Heart left ventricle (tissue), 16 donors: ENCODE measurements around the gene MRPL12. TPM values are rescaled to one million over a fixed set of nuclear protein-coding genes. Genes with fewer than 3 reads are reported as not detected.

Source experiments
- ATAC-seq, 4 donors: fragments of 200-7000 bp; cut with Tn5 transposase; one replicate each; pipeline ENCODE4 v1.9.1; 2020 to 2022; ENCODE audit warnings: moderate library complexity in 4 of 4, mild to moderate bottlenecking in 3 of 4, moderate number of reproducible peaks in 1 of 4
- DNase-seq, 5 donors: peaks; one replicate each; pipeline ENCODE4 v3.0.0-alpha.2; 2020
- H3K27ac ChIP-seq, 12 donors: fragments of 200-600 bp; sonication (generic) in 4 of 12; one replicate each; pipeline versions ENCODE4 v1.5.0 to v1.8.0; 2016 to 2022; ENCODE audit warnings: mild to moderate bottlenecking in 2 of 12
- H3K27me3 ChIP-seq, 9 donors: fragments of 200-600 bp; sonication (generic) in 2 of 9; one replicate each; pipeline versions ENCODE4 v1.5.1 to v1.8.0; 2016 to 2022; ENCODE audit warnings: mild to moderate bottlenecking in 3 of 9
- H3K36me3 ChIP-seq, 9 donors: fragments of 200-600 bp; sonication (generic) in 2 of 9; one replicate each; pipeline versions ENCODE4 v1.5.0 to v1.8.0; 2018 to 2022; ENCODE audit warnings: mild to moderate bottlenecking in 2 of 9
- H3K4me1 ChIP-seq, 12 donors: fragments of 200-600 bp; sonication (generic) in 4 of 12; one replicate each; pipeline versions ENCODE4 v1.5.0 to v1.8.0; 2016 to 2022; ENCODE audit warnings: mild to moderate bottlenecking in 3 of 12
- H3K4me3 ChIP-seq, 12 donors: fragments of 200-600 bp; sonication (generic) in 4 of 12; one replicate each; pipeline versions ENCODE4 v1.5.0 to v1.8.0; 2017 to 2022; ENCODE audit warnings: mild to moderate bottlenecking in 9 of 12, moderate library complexity in 4 of 12
- H3K9me3 ChIP-seq, 12 donors: fragments of 200-600 bp; sonication (generic) in 4 of 12; one replicate each; pipeline versions ENCODE4 v1.5.0 to v1.8.0; 2016 to 2022; ENCODE audit warnings: mild to moderate bottlenecking in 1 of 12
- POLR2A ChIP-seq, 2 donors: fragments of 450-650 bp; IDR thresholded peaks; one replicate each; pipeline ENCODE4 v1.6.1; 2017; ENCODE audit warnings: antibody characterized with exemption in 2 of 2, mild to moderate bottlenecking in 2 of 2, moderate library complexity in 2 of 2
- WGBS, 4 donors: extraction: QIAGEN DNeasy Blood & Tissue Kit in 2 of 4; methylation state at CpG; one replicate each; pipeline versions ENCODE4 v1.1.5 to v1.1.7; 2013 to 2018; 5-methylcytosine and 5-hydroxymethylcytosine counted together
- intact Hi-C, 10 donors: fragments of 100-400 bp; cut with DNase I; formaldehyde crosslinking; loops; one replicate each; pipeline versions ENCODE4 v1.11.1 to v1.14.2; 2022
- polyA plus RNA-seq, 2 donors: library from polyadenylated mRNA; stranded (reverse); fragments of 200-250 nt; gene quantifications; one replicate each; pipeline ENCODE4 v1.2.3, GENCODE V29; 2013
- total RNA-seq, 9 donors: library from RNA; depleted of rRNA in 2 of 9; stranded (reverse); fragments of >200 nt in 2 of 9; fragmentation: NEBNext Ultra II Directional in 3 of 9; extraction: Animal tissue kit (Norgen Biotek cat#: 25700) in 3 of 9; gene quantifications; one replicate each; pipeline versions ENCODE4 v1.1.0 to v1.2.4, GENCODE V29; 2016 to 2023
- TF ChIP-seq, protein P1 (sequence below), 12 donors: fragments of 200-600 bp; sonication (generic) in 4 of 12; IDR thresholded peaks; one replicate each; pipeline versions ENCODE4 v1.5.0 to v1.8.0; 2018 to 2022; ENCODE audit warnings: antibody characterized with exemption in 12 of 12, mild to moderate bottlenecking in 5 of 12
- donor health status: ischemic (EF 13 %, LVEDD 7.1; RV severe dilation, severe dysfunction).
- donor health status: healthy with polysubstance abuse.
- donor health status: DM: no; HTN: yes; CAD: no.
- donor health status: DM: no; HTN: no; CAD: no.
- donor health status: ischemic (EF 25% LVEDD 6.9; RV normal size, moderate dysfunction).
- donor health status: ischemic (EF 25% LVEDD 5.7; RV mildly dilated, moderate dysfunction).
- donor health status: healthy.
- donor health status: DM: yes; HTN: yes; CAD: no.
- donor health status: ischemic (EF 35%, LVEDD 5.7; RV mildly dilated, moderate dysfunction).
- donor health status: nonischemic (EF 11% LVEDD 7.7; RV severe dilation, severe dysfunction).
- donor health status: DM: yes; HTN: yes; CAD: no.
- donor health status: PGD.
- donor health status: ischemic (EF 29% LVEDD 5.4; RV normal size, mild dysfunction).
- donor health status: nonischemic (EF 23%, LVEDD 6.1; RV moderate dilation, normal function).

The MRPL12 gene
- total and polyA plus RNA-seq, 11 donors: 98.8 to 525 (median 133) TPM

DNA sequence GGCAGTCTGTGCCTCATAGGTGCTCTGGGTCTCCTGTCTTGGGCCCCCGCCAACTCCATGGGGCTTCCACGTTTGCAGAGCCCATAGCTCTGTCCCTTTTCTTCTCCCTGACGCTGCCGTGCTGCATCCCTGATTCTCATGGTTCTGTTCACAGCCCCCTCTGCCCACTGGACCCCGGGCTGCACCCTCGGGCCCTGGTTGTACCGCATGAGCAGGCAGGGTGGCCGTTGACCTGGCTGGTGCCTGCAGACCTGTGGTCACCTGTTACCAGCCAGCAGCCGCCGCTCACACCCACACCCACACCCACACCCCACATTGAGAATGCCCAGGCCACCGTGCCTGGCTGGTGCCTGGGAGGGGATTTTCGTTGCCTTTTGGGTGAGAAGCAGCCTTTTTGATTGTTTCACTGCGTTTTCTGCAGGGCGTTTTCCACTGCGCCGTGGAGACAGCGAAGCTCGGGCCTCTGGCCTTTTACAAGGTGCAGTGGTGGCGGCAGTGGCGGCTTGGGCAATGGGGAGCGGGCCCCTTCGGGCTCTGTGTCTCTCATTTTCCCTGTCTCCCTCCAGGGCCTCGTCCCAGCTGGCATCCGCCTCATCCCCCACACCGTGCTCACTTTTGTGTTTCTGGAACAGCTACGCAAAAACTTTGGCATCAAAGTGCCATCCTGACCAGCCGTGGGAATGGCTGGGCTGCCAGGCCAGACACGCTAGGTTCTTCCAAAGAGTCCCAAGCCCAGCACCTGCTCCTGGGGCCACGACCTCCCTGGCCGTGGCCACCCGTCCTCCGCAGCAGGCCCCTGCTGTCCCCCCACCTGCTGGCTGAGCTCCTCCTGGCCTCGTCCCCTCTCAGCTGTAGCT is 16.5 kb downstream of the MRPL12 start:
- WGBS, 4 donors: 89 to 93% (median 92%) methylated on average over 28 to 32 of the region's 33 CpGs
- Histone ChIP-seq H3K4me1 (peaks cover 0 to 20% (median 11%) of the 10 kb centered on the region in 12 donors), H3K4me3 (no peak overlapping the region), H3K27me3 (no peaks in the 10 kb centered on the region), H3K27ac (no peak overlapping the region), H3K9me3 (no peaks in the 10 kb centered on the region), H3K36me3 (no peaks in the 10 kb centered on the region)
- intact Hi-C loops: no loop called here
- TF ChIP-seq POLR2A (IDR thresholded peaks at IDR 0.05): no peak
- TF ChIP-seq, protein P1, sequence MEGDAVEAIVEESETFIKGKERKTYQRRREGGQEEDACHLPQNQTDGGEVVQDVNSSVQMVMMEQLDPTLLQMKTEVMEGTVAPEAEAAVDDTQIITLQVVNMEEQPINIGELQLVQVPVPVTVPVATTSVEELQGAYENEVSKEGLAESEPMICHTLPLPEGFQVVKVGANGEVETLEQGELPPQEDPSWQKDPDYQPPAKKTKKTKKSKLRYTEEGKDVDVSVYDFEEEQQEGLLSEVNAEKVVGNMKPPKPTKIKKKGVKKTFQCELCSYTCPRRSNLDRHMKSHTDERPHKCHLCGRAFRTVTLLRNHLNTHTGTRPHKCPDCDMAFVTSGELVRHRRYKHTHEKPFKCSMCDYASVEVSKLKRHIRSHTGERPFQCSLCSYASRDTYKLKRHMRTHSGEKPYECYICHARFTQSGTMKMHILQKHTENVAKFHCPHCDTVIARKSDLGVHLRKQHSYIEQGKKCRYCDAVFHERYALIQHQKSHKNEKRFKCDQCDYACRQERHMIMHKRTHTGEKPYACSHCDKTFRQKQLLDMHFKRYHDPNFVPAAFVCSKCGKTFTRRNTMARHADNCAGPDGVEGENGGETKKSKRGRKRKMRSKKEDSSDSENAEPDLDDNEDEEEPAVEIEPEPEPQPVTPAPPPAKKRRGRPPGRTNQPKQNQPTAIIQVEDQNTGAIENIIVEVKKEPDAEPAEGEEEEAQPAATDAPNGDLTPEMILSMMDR (IDR thresholded peaks at IDR 0.05): no peak
- ATAC-seq (no peak), DNase-seq (no peak)

DNA sequence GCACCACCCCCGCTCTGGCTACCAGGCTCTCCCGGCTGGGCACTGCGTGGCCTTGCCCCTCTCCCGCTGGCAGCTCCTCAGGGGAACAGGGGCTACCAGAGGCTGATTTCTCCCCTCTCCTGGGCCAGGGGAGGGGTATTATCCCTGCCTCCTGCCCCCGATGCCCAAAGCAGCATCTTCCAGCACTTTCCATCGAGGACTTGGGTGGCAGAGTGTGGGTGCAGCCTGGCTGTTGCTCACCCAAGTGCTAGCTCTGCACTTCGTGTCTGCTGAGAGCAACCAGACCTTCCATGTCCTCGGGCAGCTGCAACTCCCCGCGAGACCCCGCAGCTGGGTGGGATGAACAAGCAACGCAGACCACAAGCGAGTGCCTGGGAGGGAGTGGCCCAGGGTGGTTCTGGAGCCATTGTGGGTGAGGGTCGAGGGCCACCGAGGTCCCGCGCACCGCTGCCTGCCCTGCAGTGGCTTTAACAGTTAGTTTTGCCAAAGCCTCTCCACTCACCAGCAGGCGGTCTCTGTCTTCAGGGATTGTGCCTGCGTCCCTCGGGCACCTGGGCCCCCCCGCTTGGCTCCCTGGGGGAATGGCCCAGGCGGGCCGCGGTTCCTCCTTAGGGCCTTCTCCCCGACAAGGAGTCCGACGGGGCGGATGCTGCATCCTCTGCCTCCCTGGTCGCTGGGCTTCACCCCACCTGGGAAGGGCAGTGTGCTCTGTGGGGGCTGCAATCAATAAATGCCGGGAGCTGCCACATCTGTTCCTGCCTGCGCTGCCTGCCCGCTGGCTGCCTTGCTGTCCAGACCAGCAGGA is 17.3 kb downstream of the MRPL12 start:
- 82 to 90% (median 85%) methylated on average over 26 to 33 of the region's 33 CpGs for whole genome bisulfite sequencing, 4 donors
- TF ChIP-seq POLR2A (IDR thresholded peaks at IDR 0.05): no peak
- TF ChIP-seq, protein P1 (IDR thresholded peaks at IDR 0.05): no peak
- H3K4me1 ChIP-seq: peaks cover 0 to 20% (median 11%) of the 10 kb centered on the region in 12 donors
- ATAC-seq: no peak
- H3K27ac ChIP-seq: no peak overlapping the region
- no peaks in the 10 kb centered on the region for H3K36me3 ChIP-seq
- no peaks in the 10 kb centered on the region for H3K27me3 ChIP-seq
- no peaks in the 10 kb centered on the region for H3K9me3 ChIP-seq
- no peak overlapping the region for H3K4me3 ChIP-seq
- intact Hi-C loops: no loop called here
- DNase-seq: no peak

DNA sequence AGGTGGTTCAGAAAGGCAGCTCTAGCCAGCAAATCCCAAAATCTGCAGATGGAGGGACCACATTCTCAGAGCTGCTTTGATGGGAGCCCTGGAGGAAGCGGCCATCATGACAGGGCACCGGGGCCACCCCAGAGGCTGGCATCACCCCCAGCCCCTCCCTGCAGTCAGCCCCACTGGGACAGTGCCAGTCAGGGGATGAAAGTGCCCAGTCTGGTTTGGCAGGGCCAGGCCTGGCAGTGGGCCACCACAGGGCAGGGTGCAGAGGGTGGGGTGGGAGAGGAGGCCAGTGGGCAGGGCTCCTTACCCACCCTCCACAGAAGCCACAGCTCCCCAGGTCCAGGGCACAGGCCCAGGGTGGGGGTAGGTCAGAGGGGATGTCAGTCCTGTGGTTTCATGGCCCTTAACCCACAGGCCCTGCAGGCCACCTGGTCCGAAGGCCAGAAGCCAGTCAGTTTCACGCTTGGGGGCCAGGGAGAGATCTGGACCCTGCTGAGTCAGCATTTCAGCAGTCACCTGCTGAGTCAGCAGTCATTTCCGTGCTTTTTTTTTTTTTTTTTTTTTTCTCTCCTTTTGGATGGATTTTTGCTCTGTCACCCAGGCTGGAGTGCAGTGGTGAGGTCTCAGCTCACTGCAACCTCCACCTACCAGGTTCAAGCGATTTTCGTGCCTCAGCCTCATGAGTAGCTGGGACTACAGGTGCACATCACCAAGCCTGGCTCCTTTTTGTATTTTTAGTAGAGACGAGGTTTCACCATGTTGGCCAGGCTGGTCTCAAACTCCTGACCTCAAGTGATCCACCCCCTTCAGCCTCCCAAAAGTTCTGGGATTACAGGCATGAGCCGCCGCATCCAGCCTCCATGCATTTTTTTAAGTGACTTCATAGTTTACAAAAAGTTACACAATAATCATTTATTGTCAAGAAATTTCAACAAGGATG is 19.3 kb downstream of the MRPL12 start:
- ATAC-seq (peak; percentile 64 to 86 (median 74)), DNase-seq (peak in 1 of 5 donors; percentile 68)
- Histone ChIP-seq H3K27ac (no peak overlapping the region), H3K27me3 (no peaks in the 10 kb centered on the region), H3K9me3 (no peaks in the 10 kb centered on the region), H3K36me3 (no peaks in the 10 kb centered on the region), H3K4me3 (no peak overlapping the region), H3K4me1 (peaks cover 0 to 20% (median 11%) of the 10 kb centered on the region in 12 donors)
- WGBS, 4 donors: 59 to 62% (median 60%) methylated on average over 10 of the region's 10 CpGs
- intact Hi-C loops: no loop called here
- TF ChIP-seq, protein P1 (IDR thresholded peaks at IDR 0.05): no peak
- no peak for TF ChIP-seq POLR2A (IDR thresholded peaks at IDR 0.05)
